ENCODE results near the gene ARSG. TPM values are rescaled to one million over a fixed set of nuclear protein-coding genes. Genes with fewer than 3 reads are reported as not detected.

The ARSG gene
- total and polyA plus RNA-seq, 2 of the 13 experiments (the other 11 are each of a cell fraction or from before 2014, with no cell fraction given) = 3.7 to 15.2 TPM

GRCh38 chr17:68383443-68384321 is 92.4 kb downstream of the ARSG start (continued):
- TF ChIP-seq ZFY (CRISPR knock-in tag; IDR thresholded peaks at IDR 0.05) = peak; percentile 20; the same call in 1 of the 2 replicates
- no peak for TF ChIP-seq ZNF660 (CRISPR knock-in tag; IDR thresholded peaks at IDR 0.05; ENCODE audit: borderline replicate concordance, low read depth)
- no peak for TF ChIP-seq GPBP1L1 (CRISPR knock-in tag; IDR thresholded peaks at IDR 0.05)
- TF ChIP-seq ZIK1 (CRISPR knock-in tag; IDR thresholded peaks at IDR 0.05; ENCODE audit: borderline replicate concordance, low read depth) = no peak
- peak; percentile 73; the same call in 1 of the 2 replicates for TF ChIP-seq IRX3 (CRISPR knock-in tag; IDR thresholded peaks at IDR 0.05; ENCODE audit: borderline replicate concordance, low read depth)
- TF ChIP-seq SNAPC5 (CRISPR knock-in tag; IDR thresholded peaks at IDR 0.05; ENCODE audit: borderline replicate concordance) = no peak; the same call in 1 of the 2 replicates
- TF ChIP-seq ZNF354B (CRISPR knock-in tag; IDR thresholded peaks at IDR 0.05) = no peak
- peak; percentile 68 for TF ChIP-seq HNF1A (IDR thresholded peaks at IDR 0.05; ENCODE audit: low read depth)
- peak; percentile 53; the same call in 1 of the 2 replicates for TF ChIP-seq HNF1A (CRISPR knock-in tag; IDR thresholded peaks at IDR 0.05; ENCODE audit: borderline replicate concordance)
- peak; percentile 90 for TF ChIP-seq ZNF746 (CRISPR knock-in tag; IDR thresholded peaks at IDR 0.05)
- peak; percentile 24; the same call in 1 of the 2 replicates for TF ChIP-seq KAT7 (CRISPR knock-in tag; IDR thresholded peaks at IDR 0.05; ENCODE audit: borderline replicate concordance)
- peak; percentile 73 for TF ChIP-seq HDAC1 (CRISPR knock-in tag; IDR thresholded peaks at IDR 0.05)
- TF ChIP-seq ATF7 (IDR thresholded peaks at IDR 0.05) = peak; percentile 39
- TF ChIP-seq ATF7 (CRISPR knock-in tag; IDR thresholded peaks at IDR 0.05) = peak; percentile 86
- TF ChIP-seq SOX5 (CRISPR knock-in tag; IDR thresholded peaks at IDR 0.05; ENCODE audit: borderline replicate concordance) = peak; percentile 98
- peak; percentile 35 for TF ChIP-seq PRDM10 (CRISPR knock-in tag; IDR thresholded peaks at IDR 0.05; ENCODE audit: low read depth)
- TF ChIP-seq DNMT1 (CRISPR knock-in tag; IDR thresholded peaks at IDR 0.05) = no peak
- TF ChIP-seq NFE2L2 (IDR thresholded peaks at IDR 0.05; ENCODE audit: low read length) = peak; percentile 22; the same call in 1 of the 2 replicates
- peak; percentile 93; the same call in 1 of the 2 replicates for TF ChIP-seq CHD4 (IDR thresholded peaks at IDR 0.05; ENCODE audit: borderline replicate concordance, low read length)
- no peak for TF ChIP-seq SRSF1 (optimal IDR thresholded peaks at IDR 0.05; ENCODE audit: low read depth, low read length)
